Coronary artery (tissue), 2 donors: ENCODE measurements around the gene RFFL.
"Not testable (repeated sequence)": the region's sequence is repeated elsewhere in the genome, so short reads cannot be mapped to it uniquely, and the experiment has no call there.

Experiments used
- DNase-seq: peaks from one replicate; pipeline ENCODE4 v3.0.0-alpha.2; 2017; ENCODE audit warnings: low spot score
- H3K27ac ChIP-seq, 2 donors: fragments of 200-600 bp; sonication (generic); one replicate each; pipeline ENCODE4 v1.5.1; 2016 to 2019
- H3K4me3 ChIP-seq: fragments of 200-600 bp; sonication (generic); 2 replicates; pipeline ENCODE4 v1.5.1; 2016; ENCODE audit warnings: mild to moderate bottlenecking, moderate library complexity
- TF ChIP-seq, protein P1 (sequence below): fragments of 200-600 bp; sonication (generic); IDR thresholded peaks from one replicate; pipeline ENCODE4 v1.5.1; 2019; ENCODE audit warnings: antibody characterized with exemption

The RFFL gene

DNA sequence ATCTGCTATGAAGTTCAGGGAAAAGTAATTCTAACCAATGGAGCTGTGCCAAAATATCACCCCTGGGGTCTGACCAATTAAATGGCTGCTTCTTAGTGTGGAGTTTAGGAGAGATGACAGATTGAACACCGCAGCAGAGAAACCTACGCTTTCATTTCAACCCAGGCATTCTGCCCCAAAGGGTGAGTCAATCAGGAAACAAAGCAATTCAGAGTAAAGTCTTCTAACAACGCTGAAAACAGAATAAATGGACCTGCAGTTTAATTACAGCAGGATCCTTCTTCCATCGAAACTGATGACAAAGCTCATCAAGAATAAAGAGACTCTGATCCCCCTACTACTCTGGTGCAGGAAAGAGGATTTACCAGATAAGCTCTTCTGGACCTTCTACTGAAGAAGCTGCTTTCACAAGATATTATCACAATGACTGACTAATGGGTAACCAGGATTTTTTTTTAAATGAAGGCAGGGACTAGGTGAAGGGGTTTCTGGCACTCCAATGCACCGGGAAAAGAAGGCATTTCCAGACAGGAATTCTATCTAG lies 16.7 kb downstream of the RFFL start:
- Histone ChIP-seq H3K27ac (no peak overlapping the region), H3K4me3 (no peak overlapping the region)
- TF ChIP-seq, protein P1, sequence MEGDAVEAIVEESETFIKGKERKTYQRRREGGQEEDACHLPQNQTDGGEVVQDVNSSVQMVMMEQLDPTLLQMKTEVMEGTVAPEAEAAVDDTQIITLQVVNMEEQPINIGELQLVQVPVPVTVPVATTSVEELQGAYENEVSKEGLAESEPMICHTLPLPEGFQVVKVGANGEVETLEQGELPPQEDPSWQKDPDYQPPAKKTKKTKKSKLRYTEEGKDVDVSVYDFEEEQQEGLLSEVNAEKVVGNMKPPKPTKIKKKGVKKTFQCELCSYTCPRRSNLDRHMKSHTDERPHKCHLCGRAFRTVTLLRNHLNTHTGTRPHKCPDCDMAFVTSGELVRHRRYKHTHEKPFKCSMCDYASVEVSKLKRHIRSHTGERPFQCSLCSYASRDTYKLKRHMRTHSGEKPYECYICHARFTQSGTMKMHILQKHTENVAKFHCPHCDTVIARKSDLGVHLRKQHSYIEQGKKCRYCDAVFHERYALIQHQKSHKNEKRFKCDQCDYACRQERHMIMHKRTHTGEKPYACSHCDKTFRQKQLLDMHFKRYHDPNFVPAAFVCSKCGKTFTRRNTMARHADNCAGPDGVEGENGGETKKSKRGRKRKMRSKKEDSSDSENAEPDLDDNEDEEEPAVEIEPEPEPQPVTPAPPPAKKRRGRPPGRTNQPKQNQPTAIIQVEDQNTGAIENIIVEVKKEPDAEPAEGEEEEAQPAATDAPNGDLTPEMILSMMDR = no peak
- DNase-seq = no peak

DNA sequence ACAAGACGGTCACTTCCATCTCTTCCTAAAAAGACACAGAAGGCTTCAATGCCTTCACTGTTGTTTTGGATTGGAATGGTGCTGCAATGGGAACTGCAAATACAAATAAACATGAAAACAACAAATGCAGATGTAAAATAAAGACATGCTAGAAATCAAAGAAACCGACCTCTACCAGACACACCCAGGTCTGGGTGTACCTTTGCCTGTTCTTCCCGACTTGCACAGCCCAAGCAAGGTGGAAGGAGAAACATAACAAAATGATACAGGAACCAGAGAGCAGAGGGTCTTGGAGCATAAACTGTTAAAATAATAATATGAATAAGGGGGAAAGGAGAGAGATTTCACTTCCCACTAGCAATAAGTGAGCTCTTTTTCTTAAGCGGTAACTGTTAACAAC lies 17.3 kb downstream of the RFFL start:
- no peak overlapping the region for H3K27ac ChIP-seq
- no peak for DNase-seq
- H3K4me3 ChIP-seq = no peak overlapping the region
- TF ChIP-seq, protein P1 = no peak

DNA sequence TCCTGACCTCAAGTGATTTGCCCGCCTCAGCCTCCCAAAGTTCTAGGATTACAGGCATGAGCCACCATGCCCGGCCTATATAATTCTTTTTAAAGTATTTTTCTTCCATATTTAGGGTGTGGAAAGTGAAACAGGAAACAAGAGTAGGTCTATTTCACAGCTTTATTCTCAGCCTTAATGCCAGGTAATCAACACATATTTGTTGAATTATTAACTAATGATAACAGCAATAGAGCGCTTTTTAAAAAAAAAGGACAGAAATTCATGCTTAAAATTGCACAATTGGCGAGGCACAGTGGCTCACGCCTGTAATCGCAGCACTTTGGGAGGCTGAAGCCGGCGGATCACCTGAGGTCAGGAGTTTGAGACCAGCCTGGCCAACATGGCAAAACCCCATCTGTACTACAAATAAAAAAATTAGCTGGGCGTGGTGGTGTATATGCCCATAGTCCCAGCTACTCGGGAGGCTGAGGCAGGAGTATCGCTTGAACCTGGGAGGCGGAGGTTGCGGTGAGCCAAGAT lies 18.0 kb downstream of the RFFL start:
- not testable (repeated sequence) for H3K4me3 ChIP-seq, DNase-seq, H3K27ac ChIP-seq

DNA sequence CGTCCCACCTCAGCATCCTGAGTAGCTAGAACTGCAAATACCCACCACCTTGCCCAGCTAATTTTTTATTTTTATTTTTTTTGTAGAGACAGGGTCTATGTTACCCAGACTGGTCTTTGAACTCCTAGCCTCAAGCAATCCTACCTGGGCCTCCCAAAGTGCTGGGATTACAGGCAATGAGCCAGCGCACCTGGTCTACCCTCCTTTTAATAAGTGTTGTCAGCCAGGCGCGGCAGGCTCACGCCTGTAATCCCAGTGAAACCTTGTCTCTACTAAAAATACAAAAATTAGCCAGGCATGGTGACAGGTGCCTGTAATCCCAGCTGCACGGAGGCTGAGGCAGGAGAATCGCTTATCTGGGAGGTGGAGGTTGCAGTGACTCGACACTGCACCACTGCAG lies 19.3 kb downstream of the RFFL start:
- Histone ChIP-seq H3K4me3 (no peak overlapping the region), H3K27ac (no peak overlapping the region)
- TF ChIP-seq, protein P1 = no peak
- no peak for DNase-seq

GRCh38 chr17:35041390-35041789 lies 22.1 kb downstream of the RFFL start:
- DNase-seq = no peak

DNA sequence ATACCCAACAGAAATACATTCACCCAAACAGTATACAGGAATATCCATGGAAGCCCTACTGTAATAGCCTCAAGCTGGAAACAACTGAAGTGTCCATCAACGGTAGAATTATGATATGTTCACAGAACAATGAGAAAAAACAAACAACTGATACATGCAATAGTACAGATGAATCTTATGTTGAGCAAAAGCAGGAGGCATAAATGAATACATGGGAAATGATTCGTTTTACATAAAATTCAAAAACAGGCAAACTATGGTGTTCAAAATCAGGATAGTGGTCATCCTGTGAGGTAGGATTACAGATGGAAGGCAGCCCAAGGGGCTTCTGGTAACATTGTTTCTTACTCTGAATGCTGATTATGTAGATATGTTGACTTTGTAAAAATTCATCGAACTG lies 25.1 kb downstream of the RFFL start:
- DNase-seq = no peak

More at GRCh38 chr17:35041390-35041789, 22.1 kb downstream of the RFFL start:
- no peak overlapping the region for H3K4me3 ChIP-seq
- no peak overlapping the region for H3K27ac ChIP-seq
- TF ChIP-seq, protein P1 = no peak

GRCh38 chr17:35030780-35031179 lies 32.7 kb downstream of the RFFL start:
- no peak overlapping the region for H3K27ac ChIP-seq
- TF ChIP-seq, protein P1 = no peak
- DNase-seq = no peak
- H3K4me3 ChIP-seq = no peak overlapping the region

More for the DNA sequence above, 25.1 kb downstream of the RFFL start:
- no peak overlapping the region for H3K4me3 ChIP-seq
- TF ChIP-seq, protein P1 = no peak
- H3K27ac ChIP-seq = no peak overlapping the region
